ENCODE measurements around the gene RHBDF1. TPM values are rescaled to one million over a fixed set of nuclear protein-coding genes. Genes with fewer than 3 reads are reported as not detected.

The RHBDF1 gene
- polyA plus RNA-seq, 1 of the 3 experiments (the other 2 are of a cell fraction): 54.1 TPM

GRCh38 chr16:79151-80054, 7.0 kb upstream of the RHBDF1 start:
- Histone ChIP-seq H3K27ac (ENCODE audit: low read depth in 2 of 2, low read length in 1 of 2) (peak overlapping the region in 1 of 2 experiments; percentile 45; a peak in 2 of 4 replicates), H3K4me2 (peak overlapping the region; percentile 99), H3K4me3 (ENCODE audit: low read depth in 2 of 2, low read length in 1 of 2) (peak overlapping the region; percentile 76 to 92), H3K9ac (peak overlapping the region; percentile 77; the same call in 1 of the 2 replicates), H4K20me1 (ENCODE audit: insufficient read depth) (peaks cover 8% of the 10 kb centered on the region; the same call in 1 of the 2 replicates), H3K9me3 (no peaks in the 10 kb centered on the region), H2AFZ (ENCODE audit: low read depth) (no peak overlapping the region), H3K27me3 (ENCODE audit: insufficient read depth) (no peaks in the 10 kb centered on the region), H3F3A (replicated peaks; ENCODE audit: insufficient read depth) (peaks cover 12% of the 10 kb centered on the region), H3K36me3 (replicated peaks in 1 of 2; ENCODE audit: control insufficient read depth in 1 of 2, insufficient read depth in 2 of 2, low read length in 1 of 2) (peaks cover 11 to 16% of the 10 kb centered on the region in 2 experiments), H3K4me1 (ENCODE audit: control insufficient read depth in 1 of 2, insufficient read depth in 2 of 2, low read depth in 1 of 2, low read length in 1 of 2) (peaks cover 28 to 37% of the 10 kb centered on the region in 2 experiments), H3K79me2 (ENCODE audit: insufficient read depth) (peaks cover 22% of the 10 kb centered on the region), H3K9me2 (no peaks in the 10 kb centered on the region)
- CTCF ChIA-PET: interaction anchor here (1.0 to 3.7 kb wide), 6 partner anchors 14 to 283 kb away, joined by 4 to 35 read pairs (median 8); no protein-coding TSS in a partner anchor
- no peak for DNase-seq
- WGBS (ENCODE audit: low lambda C conversion rate): 86% methylated on average over 22 of the region's 32 CpGs
- POLR2A ChIA-PET: interaction anchor here (1.2 to 1.6 kb wide), 2 partner anchors 12 to 14 kb away, joined by 3 to 5 read pairs; no protein-coding TSS in a partner anchor
- TF ChIP-seq EP300 (IDR thresholded peaks at IDR 0.05; ENCODE audit: borderline replicate concordance in 1 of 2, low read depth in 1 of 2, low read length in 1 of 2): no peak
- TF ChIP-seq NFIC (IDR thresholded peaks at IDR 0.05; ENCODE audit: borderline replicate concordance): no peak
- no peak for TF ChIP-seq RFX5 (IDR thresholded peaks at IDR 0.05; ENCODE audit: low read length)
- TF ChIP-seq JUND (IDR thresholded peaks at IDR 0.05): no peak
- TF ChIP-seq, protein P1, sequence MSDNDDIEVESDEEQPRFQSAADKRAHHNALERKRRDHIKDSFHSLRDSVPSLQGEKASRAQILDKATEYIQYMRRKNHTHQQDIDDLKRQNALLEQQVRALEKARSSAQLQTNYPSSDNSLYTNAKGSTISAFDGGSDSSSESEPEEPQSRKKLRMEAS (IDR thresholded peaks at IDR 0.05; ENCODE audit: low read depth): no peak
- TF ChIP-seq TEAD4 (IDR thresholded peaks at IDR 0.05; ENCODE audit: borderline replicate concordance, insufficient read depth): no peak
- no peak for TF ChIP-seq YY1 (IDR thresholded peaks at IDR 0.05; ENCODE audit: low read depth)
- no peak for TF ChIP-seq FOSL2 (IDR thresholded peaks at IDR 0.05; ENCODE audit: borderline replicate concordance, low read depth)
- TF ChIP-seq FOXM1 (IDR thresholded peaks at IDR 0.05; ENCODE audit: low read depth): no peak
- no peak for TF ChIP-seq TAF1 (IDR thresholded peaks at IDR 0.05; ENCODE audit: borderline replicate concordance, low read depth, low read length)

DNA sequence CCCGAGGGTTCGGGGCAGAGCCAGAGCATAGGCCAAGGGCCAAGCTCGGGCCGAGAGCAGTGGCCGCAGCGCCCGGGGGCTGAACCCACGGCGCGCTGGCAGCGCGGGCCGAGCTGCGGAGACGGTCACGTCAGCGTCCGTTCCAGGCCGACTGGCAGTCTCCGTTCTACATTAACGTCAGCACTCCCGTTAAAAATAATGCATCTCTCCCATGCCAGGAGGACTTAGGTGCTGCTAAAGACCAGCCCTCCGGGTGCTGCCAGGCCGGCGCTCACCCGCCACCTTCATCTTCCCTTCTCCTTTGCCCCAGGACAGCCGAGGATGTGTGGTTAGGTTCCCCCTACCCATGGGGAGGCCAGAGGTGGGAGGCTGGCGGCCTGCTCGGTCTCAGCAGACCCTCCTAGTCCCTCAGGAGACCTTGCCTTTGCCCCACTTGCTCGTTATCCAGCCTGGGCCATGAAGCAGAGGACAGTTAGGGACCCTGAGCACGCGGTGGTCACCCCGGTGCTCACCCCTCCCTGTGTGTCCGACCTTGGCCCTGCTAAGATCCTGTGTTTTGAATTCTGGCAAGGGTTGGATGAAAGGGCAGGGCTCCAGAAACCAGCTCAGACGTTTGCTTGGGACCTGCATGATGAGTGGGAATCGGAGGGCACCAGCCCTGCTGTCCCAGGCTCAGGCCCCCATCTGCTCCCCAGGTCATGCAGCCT, 6.2 kb upstream of the RHBDF1 start:
- Histone ChIP-seq H3K27ac (ENCODE audit: low read depth in 2 of 2, low read length in 1 of 2) (peak overlapping the region; percentile 45 to 79; a peak in 3 of 4 replicates), H3F3A (replicated peaks; ENCODE audit: insufficient read depth) (peaks cover 7% of the 10 kb centered on the region), H3K79me2 (ENCODE audit: insufficient read depth) (peaks cover 22% of the 10 kb centered on the region), H3K4me2 (peak overlapping the region; percentile 99), H3K27me3 (ENCODE audit: insufficient read depth) (no peaks in the 10 kb centered on the region), H4K20me1 (ENCODE audit: insufficient read depth) (0 out of 2 replicates have a peak, but pooled peaks cover under 1% of the 10 kb centered on the region), H3K4me1 (ENCODE audit: control insufficient read depth in 1 of 2, insufficient read depth in 2 of 2, low read depth in 1 of 2, low read length in 1 of 2) (peaks cover 20 to 45% of the 10 kb centered on the region in 2 experiments), H2AFZ (ENCODE audit: low read depth) (no peak overlapping the region), H3K36me3 (replicated peaks in 1 of 2; ENCODE audit: control insufficient read depth in 1 of 2, insufficient read depth in 2 of 2, low read length in 1 of 2) (peaks cover 11 to 16% of the 10 kb centered on the region in 2 experiments), H3K9ac (peak overlapping the region; percentile 77), H3K9me2 (no peaks in the 10 kb centered on the region), H3K9me3 (no peaks in the 10 kb centered on the region), H3K4me3 (ENCODE audit: low read depth in 2 of 2, low read length in 1 of 2) (peak overlapping the region; percentile 76 to 92)
- WGBS (ENCODE audit: low lambda C conversion rate): 3% methylated on average over 21 of the region's 36 CpGs
- ChIA-PET CTCF (interaction anchor here (1.0 to 3.7 kb wide), 9 partner anchors 13 to 283 kb away, joined by 4 to 35 read pairs (median 7); no protein-coding TSS in a partner anchor), POLR2A (interaction anchor here (1.0 to 1.6 kb wide), 3 partner anchors 13 to 18 kb away, joined by 3 to 5 read pairs (median 3); no protein-coding TSS in a partner anchor)
- no peak for DNase-seq
- TF ChIP-seq MXI1 (IDR thresholded peaks at IDR 0.05; ENCODE audit: low read depth, low read length) (no peak), FOXJ3 (CRISPR knock-in tag; IDR thresholded peaks at IDR 0.05) (no peak), YY1 (IDR thresholded peaks at IDR 0.05; ENCODE audit: low read depth) (no peak), EZH2phosphoT487 (IDR thresholded peaks at IDR 0.05; ENCODE audit: borderline replicate concordance, low read depth) (no peak), CTCF (IDR thresholded peaks at IDR 0.05) (no peak), USF2 (IDR thresholded peaks at IDR 0.05; ENCODE audit: borderline replicate concordance, low read depth, low read length) (no peak), NRF1 (IDR thresholded peaks at IDR 0.05; ENCODE audit: low read depth, low read length) (no peak)
- TF ChIP-seq, protein P2, sequence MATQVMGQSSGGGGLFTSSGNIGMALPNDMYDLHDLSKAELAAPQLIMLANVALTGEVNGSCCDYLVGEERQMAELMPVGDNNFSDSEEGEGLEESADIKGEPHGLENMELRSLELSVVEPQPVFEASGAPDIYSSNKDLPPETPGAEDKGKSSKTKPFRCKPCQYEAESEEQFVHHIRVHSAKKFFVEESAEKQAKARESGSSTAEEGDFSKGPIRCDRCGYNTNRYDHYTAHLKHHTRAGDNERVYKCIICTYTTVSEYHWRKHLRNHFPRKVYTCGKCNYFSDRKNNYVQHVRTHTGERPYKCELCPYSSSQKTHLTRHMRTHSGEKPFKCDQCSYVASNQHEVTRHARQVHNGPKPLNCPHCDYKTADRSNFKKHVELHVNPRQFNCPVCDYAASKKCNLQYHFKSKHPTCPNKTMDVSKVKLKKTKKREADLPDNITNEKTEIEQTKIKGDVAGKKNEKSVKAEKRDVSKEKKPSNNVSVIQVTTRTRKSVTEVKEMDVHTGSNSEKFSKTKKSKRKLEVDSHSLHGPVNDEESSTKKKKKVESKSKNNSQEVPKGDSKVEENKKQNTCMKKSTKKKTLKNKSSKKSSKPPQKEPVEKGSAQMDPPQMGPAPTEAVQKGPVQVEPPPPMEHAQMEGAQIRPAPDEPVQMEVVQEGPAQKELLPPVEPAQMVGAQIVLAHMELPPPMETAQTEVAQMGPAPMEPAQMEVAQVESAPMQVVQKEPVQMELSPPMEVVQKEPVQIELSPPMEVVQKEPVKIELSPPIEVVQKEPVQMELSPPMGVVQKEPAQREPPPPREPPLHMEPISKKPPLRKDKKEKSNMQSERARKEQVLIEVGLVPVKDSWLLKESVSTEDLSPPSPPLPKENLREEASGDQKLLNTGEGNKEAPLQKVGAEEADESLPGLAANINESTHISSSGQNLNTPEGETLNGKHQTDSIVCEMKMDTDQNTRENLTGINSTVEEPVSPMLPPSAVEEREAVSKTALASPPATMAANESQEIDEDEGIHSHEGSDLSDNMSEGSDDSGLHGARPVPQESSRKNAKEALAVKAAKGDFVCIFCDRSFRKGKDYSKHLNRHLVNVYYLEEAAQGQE (IDR thresholded peaks at IDR 0.05; ENCODE audit: low read depth, low read length): no peak

Measured in SK-N-SH (cell line).